ENCODE data around the gene NUP210L. TPM values are rescaled to one million over a fixed set of nuclear protein-coding genes. Genes with fewer than 3 reads are reported as not detected.

Gene NUP210L
- total and polyA plus RNA-seq, 2 of the 13 experiments (the other 11 are each of a cell fraction or from before 2014, with no cell fraction given): not detected

DNA sequence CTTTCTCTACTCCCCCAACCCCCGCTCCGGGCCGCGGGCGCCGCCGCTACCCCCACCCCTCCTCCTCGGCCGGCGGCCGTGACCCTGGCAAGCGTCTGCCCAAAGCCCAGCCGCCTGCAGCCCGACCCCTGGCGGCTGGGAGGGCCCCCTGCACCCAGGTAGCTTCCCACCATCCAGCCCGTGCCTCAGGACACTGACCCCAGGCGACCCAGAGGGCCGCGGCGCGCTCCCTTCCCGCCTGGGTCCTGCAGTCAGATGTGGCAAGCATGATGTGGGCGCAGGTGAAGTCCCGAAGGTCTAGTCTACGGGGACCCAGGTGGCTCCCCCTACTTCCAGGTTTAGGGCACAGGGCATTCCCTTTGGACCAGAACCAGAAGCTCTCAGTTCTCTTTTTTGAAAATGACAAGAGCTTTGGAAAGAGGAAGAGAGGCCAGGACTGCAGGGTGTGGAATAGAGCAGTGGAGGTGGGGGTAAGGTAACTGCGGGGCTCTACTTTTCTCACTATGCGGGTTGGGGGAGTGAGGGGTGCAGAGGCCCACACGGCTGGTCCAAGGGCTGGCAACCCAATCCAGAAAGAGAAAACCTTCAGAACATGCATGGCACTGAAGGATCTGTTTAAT, 208.1 kb downstream of the NUP210L start, which contains the start of gene DENND4B (continued):
- peak; percentile 75; the same call in 1 of the 2 replicates for TF ChIP-seq ZNF331 (CRISPR knock-in tag; IDR thresholded peaks at IDR 0.05)
- TF ChIP-seq, protein P1, sequence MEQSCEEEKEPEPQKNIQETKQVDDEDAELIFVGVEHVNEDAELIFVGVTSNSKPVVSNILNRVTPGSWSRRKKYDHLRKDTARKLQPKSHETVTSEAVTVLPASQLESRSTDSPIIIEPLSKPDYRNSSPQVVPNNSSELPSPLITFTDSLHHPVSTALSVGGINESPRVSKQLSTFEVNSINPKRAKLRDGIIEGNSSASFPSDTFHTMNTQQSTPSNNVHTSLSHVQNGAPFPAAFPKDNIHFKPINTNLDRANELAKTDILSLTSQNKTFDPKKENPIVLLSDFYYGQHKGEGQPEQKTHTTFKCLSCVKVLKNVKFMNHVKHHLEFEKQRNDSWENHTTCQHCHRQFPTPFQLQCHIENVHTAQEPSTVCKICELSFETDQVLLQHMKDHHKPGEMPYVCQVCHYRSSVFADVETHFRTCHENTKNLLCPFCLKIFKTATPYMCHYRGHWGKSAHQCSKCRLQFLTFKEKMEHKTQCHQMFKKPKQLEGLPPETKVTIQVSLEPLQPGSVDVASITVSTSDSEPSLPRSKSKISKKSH (CRISPR knock-in tag; IDR thresholded peaks at IDR 0.05; ENCODE audit: borderline replicate concordance): 0 out of 2 replicates have a peak, but pooled peaks have one; percentile 67
- TF ChIP-seq, protein P2, sequence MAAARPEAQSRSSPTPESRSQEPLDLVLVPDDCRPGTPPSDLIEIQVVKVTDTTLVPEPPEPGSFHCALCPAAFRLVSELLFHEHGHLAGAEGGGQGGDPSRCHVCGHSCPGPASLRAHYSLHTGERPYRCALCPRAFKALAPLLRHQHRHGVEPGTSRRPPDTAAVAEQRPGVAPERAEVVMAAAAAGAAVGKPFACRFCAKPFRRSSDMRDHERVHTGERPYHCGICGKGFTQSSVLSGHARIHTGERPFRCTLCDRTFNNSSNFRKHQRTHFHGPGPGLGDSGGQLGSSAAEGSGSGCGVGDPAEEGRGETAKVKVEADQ (CRISPR knock-in tag; IDR thresholded peaks at IDR 0.05; ENCODE audit: borderline replicate concordance): no peak
- no peak for TF ChIP-seq SP1 (IDR thresholded peaks at IDR 0.05)
- 0 out of 2 replicates have a peak, but pooled peaks have one; percentile 35 for TF ChIP-seq SP1 (CRISPR knock-in tag; IDR thresholded peaks at IDR 0.05)
- TF ChIP-seq, protein P3, sequence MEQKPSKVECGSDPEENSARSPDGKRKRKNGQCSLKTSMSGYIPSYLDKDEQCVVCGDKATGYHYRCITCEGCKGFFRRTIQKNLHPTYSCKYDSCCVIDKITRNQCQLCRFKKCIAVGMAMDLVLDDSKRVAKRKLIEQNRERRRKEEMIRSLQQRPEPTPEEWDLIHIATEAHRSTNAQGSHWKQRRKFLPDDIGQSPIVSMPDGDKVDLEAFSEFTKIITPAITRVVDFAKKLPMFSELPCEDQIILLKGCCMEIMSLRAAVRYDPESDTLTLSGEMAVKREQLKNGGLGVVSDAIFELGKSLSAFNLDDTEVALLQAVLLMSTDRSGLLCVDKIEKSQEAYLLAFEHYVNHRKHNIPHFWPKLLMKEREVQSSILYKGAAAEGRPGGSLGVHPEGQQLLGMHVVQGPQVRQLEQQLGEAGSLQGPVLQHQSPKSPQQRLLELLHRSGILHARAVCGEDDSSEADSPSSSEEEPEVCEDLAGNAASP (CRISPR knock-in tag; IDR thresholded peaks at IDR 0.05; ENCODE audit: borderline replicate concordance): peak; percentile 99
- TF ChIP-seq ZNF678 (CRISPR knock-in tag; IDR thresholded peaks at IDR 0.05): no peak
- 0 out of 2 replicates have a peak, but pooled peaks have one; percentile 20 for TF ChIP-seq MIXL1 (CRISPR knock-in tag; IDR thresholded peaks at IDR 0.05)
- TF ChIP-seq SNRNP70 (IDR thresholded peaks at IDR 0.05; ENCODE audit: low read depth, low read length): no peak
- peak; percentile 69; the same call in 1 of the 2 replicates for TF ChIP-seq NR1H2 (CRISPR knock-in tag; IDR thresholded peaks at IDR 0.05; ENCODE audit: borderline replicate concordance, low read depth)
- TF ChIP-seq ARNT2 (CRISPR knock-in tag; IDR thresholded peaks at IDR 0.05; ENCODE audit: low read depth): peak; percentile 38
- TF ChIP-seq ZNF510 (CRISPR knock-in tag; IDR thresholded peaks at IDR 0.05; ENCODE audit: low read depth): no peak
- TF ChIP-seq TMF1 (CRISPR knock-in tag; IDR thresholded peaks at IDR 0.05; ENCODE audit: low read depth): no peak
- TF ChIP-seq KDM2A (CRISPR knock-in tag; IDR thresholded peaks at IDR 0.05; ENCODE audit: borderline replicate concordance, low read depth): peak; percentile 92
- TF ChIP-seq SNAPC2 (CRISPR knock-in tag; IDR thresholded peaks at IDR 0.05): no peak
- TF ChIP-seq, protein P4, sequence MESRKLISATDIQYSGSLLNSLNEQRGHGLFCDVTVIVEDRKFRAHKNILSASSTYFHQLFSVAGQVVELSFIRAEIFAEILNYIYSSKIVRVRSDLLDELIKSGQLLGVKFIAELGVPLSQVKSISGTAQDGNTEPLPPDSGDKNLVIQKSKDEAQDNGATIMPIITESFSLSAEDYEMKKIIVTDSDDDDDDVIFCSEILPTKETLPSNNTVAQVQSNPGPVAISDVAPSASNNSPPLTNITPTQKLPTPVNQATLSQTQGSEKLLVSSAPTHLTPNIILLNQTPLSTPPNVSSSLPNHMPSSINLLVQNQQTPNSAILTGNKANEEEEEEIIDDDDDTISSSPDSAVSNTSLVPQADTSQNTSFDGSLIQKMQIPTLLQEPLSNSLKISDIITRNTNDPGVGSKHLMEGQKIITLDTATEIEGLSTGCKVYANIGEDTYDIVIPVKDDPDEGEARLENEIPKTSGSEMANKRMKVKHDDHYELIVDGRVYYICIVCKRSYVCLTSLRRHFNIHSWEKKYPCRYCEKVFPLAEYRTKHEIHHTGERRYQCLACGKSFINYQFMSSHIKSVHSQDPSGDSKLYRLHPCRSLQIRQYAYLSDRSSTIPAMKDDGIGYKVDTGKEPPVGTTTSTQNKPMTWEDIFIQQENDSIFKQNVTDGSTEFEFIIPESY (CRISPR knock-in tag; IDR thresholded peaks at IDR 0.05): no peak; the same call in none of the 2 replicates
- no peak; the same call in 1 of the 2 replicates for TF ChIP-seq FOXO1 (CRISPR knock-in tag; IDR thresholded peaks at IDR 0.05)
- TF ChIP-seq NFE2 (CRISPR knock-in tag; IDR thresholded peaks at IDR 0.05): no peak
- TF ChIP-seq FOSL2 (CRISPR knock-in tag; IDR thresholded peaks at IDR 0.05): peak; percentile 41
- TF ChIP-seq ZNF556 (CRISPR knock-in tag; IDR thresholded peaks at IDR 0.05; ENCODE audit: borderline replicate concordance): peak; percentile 83
- TF ChIP-seq, protein P5, sequence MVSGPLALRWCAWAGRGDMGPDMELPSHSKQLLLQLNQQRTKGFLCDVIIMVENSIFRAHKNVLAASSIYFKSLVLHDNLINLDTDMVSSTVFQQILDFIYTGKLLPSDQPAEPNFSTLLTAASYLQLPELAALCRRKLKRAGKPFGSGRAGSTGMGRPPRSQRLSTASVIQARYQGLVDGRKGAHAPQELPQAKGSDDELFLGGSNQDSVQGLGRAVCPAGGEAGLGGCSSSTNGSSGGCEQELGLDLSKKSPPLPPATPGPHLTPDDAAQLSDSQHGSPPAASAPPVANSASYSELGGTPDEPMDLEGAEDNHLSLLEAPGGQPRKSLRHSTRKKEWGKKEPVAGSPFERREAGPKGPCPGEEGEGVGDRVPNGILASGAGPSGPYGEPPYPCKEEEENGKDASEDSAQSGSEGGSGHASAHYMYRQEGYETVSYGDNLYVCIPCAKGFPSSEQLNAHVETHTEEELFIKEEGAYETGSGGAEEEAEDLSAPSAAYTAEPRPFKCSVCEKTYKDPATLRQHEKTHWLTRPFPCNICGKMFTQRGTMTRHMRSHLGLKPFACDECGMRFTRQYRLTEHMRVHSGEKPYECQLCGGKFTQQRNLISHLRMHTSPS (CRISPR knock-in tag; IDR thresholded peaks at IDR 0.05; ENCODE audit: low read depth): peak; percentile 55; the same call in 1 of the 2 replicates
- peak; percentile 27; the same call in 1 of the 2 replicates for TF ChIP-seq TAF1 (CRISPR knock-in tag; IDR thresholded peaks at IDR 0.05)
- TF ChIP-seq ZNF367 (CRISPR knock-in tag; IDR thresholded peaks at IDR 0.05; ENCODE audit: borderline replicate concordance): no peak
- no peak for TF ChIP-seq STAT5B (CRISPR knock-in tag; IDR thresholded peaks at IDR 0.05)

All from HepG2 (cell line).